Mammary epithelial cell (primary cell): Measurements from ENCODE around the gene INHBC.

Source experiments
- EZH2 ChIP-seq: IDR thresholded peaks from 2 replicates; pipeline ENCODE4 v1.6.1; 2012; ENCODE audit warnings: low read length, inconsistent platforms, borderline replicate concordance
- TF ChIP-seq, protein P1 (sequence below), 2 donors: IDR thresholded peaks in 1 of 2; conservative IDR thresholded peaks in 1 of 2; 2 replicates each; pipeline ENCODE4 v1.5.1; 2011 to 2012; ENCODE audit warnings: inconsistent platforms in 2 of 2, low read length in 2 of 2, mild to moderate bottlenecking in 2 of 2, control low read depth in 1 of 2, low read depth in 1 of 2; ENCODE audit not compliant: insufficient read depth in 1 of 2; ENCODE audit errors: extremely low read depth in 1 of 2

DNA sequence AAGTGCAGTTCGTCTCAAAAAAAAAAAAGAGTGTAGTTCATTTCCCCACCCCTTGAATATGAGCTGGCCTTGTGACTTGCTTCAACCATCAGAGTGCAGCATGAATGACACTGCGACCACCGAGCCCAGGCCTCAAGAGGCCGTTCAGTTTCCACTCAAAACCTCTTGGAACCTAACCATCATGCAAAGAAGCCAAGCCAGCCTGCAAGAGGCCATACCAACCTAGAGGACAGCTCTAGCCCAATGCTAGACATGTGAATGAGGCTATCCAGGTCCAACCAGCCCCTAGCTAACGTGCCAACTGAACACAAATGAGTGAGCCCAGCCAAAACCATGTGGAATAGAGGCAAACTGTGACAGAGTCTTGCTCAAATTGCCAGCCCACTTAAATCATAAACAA lies 33.4 kb upstream of the INHBC start:
- TF ChIP-seq, protein P1, sequence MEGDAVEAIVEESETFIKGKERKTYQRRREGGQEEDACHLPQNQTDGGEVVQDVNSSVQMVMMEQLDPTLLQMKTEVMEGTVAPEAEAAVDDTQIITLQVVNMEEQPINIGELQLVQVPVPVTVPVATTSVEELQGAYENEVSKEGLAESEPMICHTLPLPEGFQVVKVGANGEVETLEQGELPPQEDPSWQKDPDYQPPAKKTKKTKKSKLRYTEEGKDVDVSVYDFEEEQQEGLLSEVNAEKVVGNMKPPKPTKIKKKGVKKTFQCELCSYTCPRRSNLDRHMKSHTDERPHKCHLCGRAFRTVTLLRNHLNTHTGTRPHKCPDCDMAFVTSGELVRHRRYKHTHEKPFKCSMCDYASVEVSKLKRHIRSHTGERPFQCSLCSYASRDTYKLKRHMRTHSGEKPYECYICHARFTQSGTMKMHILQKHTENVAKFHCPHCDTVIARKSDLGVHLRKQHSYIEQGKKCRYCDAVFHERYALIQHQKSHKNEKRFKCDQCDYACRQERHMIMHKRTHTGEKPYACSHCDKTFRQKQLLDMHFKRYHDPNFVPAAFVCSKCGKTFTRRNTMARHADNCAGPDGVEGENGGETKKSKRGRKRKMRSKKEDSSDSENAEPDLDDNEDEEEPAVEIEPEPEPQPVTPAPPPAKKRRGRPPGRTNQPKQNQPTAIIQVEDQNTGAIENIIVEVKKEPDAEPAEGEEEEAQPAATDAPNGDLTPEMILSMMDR (conservative IDR thresholded peaks at IDR 0.05 in 1 of 2, IDR thresholded peaks at IDR 0.05 in 1 of 2; ENCODE audit: extremely low read depth in 1 of 2, insufficient read depth in 1 of 2, low read depth in 1 of 2, low read length in 2 of 2) = no peak
- no peak for TF ChIP-seq EZH2
